GM18868 (cell line): ENCODE measurements around the gene LGALSL.

ENCODE experiments used
- ATAC-seq: cut with Tn5 transposase; IDR thresholded peaks from one replicate; pipeline ENCODE4 v1.9.1; 2021; ENCODE audit warnings: mild to moderate bottlenecking, moderate library complexity; ENCODE audit not compliant: unreplicated experiment

Gene LGALSL

DNA sequence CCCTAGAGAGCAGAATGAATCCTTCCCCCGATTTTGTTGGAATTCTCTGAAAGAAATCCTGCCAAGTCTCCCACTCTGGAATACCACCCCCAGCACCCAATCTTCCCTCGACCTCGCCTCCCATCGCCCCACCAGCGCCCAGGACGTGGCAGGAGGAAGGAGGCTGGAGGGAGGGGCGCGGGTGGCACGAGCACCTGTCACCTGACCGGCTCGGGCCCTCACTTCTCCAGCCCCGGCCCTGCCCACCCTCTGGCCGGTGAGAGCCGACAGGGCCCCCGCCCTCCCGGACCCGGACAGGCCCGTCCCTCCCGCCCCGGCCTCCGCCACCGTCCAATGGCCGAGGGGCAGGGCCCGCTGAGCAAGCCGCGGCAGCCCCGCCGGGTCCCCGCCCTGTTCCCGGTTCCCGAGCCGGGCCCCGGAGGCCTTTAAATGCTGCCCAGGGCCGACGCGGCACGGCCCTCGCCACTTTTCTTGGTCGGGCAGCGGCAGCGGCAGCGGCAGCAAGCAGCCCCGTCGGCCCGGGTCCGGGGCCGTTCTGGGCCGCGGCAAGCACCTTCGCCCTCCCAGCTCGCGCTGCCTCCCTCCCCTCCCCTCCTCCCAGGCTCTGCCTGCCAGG lies at the start of gene LGALSL:
TSS of gene LGALSL (plus strand) at position 393 of the 616 bp plus-strand sequence. CDS start 384 bp downstream, outside the sequence.
- peak; percentile 75 for ATAC-seq

DNA sequence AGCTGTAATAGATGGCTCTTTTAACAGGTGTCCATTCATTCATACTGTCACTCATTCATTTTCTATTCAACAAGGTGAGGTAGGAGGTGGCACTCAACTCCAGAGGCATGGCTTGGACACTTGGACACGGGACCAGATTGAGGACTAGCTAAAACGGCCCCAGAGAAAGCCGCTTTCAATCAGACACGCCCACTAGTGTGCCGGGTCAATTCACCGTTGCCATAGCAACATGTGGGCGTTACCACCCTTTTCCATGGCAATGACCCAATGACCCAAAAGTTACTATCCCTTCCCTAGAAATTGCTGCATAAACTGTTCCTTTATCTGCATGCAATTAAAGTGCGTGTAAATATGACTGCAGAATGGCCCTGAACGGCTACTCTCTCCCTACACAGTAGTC lies 49.2 kb upstream of the LGALSL start:
- ATAC-seq = no peak

DNA sequence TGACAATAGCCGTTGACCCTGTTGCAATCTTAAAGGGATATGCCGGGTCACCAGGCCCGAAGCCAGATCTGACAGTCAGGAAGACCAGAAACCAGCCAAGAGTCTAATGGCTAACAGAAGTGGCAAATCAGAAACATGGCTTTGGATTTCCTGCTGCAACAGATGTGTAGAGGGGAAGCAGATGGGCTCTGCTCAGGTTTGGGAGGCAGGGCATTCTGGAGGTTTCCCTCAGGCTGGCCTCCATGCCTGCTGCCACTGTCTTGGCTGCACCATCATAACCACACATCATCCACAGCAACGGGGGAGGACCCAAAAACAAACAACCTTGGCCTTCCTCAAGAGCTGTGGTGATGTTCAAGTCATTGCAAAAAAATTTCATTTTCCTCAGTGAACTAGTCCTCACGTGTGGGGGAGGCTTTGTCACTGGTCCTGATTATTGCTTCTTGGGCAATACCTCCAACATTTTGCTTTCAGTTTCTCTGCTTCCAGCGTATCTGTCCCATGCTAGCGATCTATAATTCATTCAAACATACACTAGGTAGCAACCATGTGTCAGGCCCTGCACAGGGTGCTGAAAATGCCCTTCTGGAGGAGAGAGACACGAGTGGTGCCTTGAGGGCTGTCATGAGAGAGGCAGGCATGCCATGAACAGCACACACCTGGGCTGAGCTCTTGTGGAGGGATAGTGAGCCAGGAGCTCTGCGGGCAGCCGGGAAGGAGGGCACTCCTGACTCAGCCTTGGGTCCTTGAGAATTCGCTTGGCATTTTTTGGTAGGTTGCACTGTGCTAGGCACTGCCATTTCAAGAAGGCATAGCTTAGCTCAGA lies 48.2 kb upstream of the LGALSL start:
- ATAC-seq = no peak

DNA sequence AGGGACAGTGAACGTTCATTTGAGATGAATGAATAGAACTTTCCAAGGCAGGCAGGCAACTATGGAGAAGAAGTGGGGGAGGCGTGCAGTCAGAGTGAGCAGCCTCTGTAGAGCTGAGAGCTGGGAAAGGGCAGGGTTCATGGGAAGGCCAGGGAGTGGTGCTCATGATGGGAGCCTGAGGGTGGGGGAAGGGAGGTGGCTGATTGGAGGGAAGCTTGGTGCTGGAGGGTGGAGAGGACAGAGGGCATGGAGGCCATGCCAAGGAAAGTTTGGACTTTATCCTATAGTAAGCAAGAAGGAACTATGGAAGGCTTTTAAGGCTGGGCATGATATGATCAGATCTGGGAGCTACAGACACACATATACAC lies 47.6 kb upstream of the LGALSL start:
- no peak for ATAC-seq

DNA sequence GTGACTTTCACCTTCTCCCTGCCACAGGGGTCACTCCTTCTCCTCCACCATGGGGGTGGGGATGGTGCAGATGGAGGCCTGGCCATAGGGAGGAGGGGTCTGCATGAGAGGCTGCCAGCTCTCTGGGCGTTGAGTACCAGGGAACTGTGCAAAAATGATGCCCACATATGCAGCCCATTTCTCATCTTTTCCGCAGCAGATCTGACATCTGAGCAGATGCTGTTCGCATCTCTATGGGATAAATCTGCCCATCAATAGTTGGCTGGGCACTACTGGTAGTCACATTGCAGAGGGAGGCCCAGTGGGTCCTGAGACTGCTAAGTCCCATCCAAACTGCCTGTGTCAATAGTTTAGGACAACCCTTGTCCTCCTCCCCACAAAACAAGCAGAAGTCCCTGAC lies 45.9 kb upstream of the LGALSL start:
- no peak for ATAC-seq

DNA sequence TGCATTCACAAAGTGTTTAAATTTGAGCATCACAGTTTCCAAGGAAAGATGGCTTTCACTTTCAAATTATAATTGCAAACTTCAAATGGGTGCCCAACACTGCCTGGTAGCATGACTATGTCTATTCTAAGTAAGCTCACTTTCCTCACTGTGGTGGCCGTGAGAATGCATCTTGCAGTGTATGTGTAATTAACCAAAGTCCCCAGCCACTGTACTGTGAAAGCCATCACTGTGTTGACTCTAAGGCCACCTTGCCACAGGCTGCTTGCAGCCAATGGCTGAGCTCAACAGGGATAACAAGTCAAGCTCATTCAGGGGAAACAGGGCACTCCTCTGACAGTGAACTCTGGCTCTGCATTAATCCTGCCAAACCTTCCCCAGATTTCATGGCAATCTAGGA lies 43.3 kb upstream of the LGALSL start:
- no peak for ATAC-seq

DNA sequence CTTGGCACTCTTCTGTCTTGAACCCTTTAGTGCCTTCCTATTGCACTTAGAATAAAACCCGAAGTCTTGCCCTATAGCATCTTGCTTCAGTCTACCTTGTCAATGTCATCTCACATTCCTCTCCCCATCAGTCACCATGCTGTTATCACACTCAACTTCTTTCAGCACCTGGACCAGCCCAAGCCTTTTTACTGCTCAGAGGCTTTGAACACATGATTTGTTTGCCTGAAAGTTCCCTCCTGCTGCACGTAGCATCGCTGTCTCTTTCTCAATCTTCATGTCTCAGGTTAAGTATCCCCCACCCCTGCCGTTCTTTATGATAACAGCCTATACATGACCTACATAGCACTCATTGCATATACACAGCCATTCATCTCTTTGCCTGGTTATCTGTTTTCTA lies 41.3 kb upstream of the LGALSL start:
- no peak for ATAC-seq

DNA sequence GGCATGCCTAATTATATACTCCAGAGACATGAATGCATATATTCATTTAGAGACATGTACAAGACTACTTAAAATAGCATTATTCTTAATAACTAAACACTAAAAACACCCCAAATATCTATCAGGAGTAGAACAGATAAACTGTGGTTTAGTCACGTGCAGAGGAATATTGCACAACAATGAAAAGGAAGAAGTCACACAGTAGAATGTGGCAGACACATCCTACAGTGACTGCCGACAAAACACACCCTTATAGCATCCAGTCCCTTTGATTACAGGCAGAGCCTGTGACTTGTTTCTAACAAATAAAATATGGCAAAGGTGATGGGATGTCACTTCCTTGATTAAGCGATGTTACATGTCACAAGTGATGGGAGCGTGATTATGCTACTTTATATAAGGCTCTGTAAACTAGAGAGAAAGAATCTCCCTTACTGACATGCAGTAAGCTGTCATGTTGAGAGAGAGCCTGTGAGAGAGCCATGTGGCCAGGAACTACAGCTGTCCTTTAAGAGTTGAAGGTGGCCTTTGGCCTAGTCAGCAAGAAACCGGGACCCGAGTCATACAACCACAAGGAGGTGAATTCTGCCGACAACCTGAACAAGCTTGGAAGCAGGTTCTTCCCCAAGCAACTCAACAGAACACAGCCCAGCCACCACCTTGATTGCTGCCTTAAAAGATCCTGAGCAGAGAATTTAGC lies 39.1 kb upstream of the LGALSL start:
- no peak for ATAC-seq

DNA sequence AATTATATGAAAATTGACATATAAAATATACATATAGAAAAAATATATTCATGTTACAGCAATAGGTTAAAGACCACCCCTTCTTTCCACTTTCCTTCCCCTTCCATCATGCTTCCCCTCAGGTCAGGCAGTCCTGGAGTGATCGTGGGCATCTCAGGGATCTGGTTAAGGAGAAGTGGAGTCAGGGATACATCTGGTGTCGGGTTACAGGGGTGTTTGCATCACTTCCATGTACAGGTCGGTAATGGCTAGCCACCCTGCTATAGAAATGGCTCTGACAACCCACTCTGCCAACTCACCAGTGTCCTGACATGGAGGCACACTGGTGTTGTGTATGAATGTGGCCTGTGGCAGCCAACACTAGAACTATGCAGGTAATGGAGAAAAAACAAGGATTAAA lies 36.3 kb upstream of the LGALSL start:
- no peak for ATAC-seq

DNA sequence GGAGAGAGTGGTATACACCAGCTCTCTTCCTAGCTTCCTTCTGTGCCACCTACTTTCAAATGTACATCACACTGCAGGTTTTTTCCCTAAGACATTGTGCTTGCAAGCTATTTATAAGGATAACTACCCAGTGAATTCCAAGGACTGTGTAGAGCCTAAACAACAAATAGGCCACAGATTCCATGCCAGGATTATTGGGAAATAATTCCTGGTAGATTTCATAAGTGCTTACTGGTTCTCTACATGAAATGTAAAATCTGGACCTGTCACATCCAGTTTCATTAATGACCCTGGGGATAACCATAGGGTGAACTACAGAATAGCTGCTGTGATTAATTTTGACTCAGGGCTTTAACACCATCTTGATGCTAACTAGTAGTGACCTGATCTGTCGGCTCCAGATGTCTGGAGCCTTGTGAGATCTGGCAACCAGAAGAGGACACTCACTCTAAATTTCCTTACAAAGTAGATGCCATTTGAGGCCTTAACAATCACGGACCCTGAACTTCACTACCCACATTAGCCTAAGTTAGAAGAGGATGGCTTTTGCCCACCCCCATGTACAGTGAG lies 34.3 kb upstream of the LGALSL start:
- no peak for ATAC-seq

DNA sequence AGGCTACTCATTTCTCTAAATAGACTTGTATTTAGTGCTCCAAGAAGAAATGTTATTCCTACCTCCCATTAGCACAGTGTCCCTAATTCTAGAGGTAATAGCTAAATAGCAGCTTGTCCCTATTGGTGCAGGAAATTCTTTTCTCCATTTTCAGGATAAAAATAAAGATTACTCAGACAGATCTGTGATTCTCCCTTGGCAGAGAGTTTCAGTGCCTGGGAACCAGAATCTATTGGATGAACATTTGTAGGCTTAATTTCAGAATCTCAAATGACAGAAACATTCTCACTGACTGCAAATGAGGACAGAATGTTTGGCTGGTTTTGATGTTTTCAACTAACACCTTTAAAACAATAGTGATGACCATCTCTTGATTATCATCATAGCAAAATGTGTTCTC lies 33.3 kb upstream of the LGALSL start:
- ATAC-seq = no peak

DNA sequence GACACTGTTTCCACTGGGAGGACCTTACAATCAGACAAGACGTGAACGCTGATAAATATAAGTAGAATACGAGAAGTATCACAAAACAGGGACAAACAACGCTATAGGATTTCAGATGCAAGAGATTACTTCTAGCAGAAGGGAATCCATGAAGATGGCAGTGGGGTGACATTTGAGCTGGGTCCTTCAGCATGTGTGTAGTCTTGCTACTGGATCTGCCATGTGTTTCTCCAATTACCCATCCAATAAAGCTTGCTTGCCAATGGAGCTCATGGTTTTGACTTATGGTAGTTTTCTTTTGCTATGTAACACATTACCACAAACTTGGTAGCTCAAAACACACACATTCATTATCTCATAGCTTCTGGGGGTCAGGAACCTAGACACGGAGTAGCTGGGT lies 32.8 kb upstream of the LGALSL start:
- ATAC-seq = no peak

DNA sequence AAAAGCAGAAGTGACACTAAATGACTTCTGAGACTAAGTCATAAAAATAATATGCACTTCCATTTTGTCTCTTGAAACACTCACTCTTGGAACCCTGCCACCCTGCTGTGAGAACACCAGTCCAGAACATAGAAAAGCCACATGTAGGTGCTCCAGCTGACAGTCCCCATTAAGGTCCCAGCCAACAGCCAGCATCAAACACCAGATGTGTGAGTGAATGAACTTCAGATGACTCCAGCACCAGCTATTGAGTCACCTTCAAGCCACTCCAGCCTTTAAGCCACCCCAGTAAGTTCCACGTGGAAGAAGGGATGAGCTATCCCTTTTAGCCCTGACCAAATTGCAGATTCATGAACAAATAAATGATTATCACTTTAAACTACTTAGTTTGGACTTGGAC lies 31.5 kb upstream of the LGALSL start:
- ATAC-seq = no peak

DNA sequence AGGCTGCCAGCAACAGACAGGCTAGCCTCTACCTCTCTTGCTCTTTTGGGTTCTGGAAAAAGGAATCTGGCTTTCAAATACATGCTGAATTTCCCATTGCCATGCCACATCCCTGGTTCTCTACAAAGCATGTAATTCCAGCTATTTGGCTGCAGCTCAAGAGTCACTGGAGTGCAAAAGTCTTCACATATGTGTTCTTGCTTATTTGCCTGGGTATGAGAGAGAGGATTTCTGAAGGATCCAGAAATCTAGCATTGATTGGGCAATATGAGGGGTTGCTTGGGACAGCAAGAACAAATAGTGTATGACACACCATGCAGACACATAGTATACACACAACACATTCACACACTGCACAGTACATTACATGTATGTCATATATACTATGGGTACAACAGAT lies 30.7 kb upstream of the LGALSL start:
- ATAC-seq = no peak

DNA sequence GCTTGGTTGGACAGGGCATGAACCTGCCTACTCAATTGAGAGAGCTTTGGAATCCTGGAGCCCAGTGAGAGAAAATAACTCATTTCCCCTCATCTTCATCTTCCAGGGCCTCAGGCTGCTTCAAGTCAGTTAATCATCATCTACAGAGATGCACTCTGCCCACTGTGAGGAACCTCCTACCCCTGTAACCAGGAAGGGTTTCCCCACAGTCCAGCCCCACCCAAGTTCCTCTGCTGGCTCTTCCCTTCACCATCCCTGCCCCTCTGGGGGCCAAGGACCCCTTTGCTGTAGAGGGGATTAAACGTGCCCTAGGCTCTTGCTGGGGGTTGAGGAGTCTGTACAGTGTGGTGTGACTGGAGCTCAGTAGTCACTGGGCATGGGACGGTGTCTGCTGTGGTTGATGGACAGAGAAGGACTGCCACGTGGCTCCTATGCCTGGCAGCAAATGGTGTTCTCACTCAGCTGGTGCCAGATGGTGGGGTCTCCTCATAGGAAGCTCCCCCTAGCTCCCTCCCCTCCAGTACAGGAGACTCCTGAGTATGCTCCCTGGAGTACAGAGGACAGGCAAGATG lies 29.5 kb upstream of the LGALSL start:
- no peak for ATAC-seq

DNA sequence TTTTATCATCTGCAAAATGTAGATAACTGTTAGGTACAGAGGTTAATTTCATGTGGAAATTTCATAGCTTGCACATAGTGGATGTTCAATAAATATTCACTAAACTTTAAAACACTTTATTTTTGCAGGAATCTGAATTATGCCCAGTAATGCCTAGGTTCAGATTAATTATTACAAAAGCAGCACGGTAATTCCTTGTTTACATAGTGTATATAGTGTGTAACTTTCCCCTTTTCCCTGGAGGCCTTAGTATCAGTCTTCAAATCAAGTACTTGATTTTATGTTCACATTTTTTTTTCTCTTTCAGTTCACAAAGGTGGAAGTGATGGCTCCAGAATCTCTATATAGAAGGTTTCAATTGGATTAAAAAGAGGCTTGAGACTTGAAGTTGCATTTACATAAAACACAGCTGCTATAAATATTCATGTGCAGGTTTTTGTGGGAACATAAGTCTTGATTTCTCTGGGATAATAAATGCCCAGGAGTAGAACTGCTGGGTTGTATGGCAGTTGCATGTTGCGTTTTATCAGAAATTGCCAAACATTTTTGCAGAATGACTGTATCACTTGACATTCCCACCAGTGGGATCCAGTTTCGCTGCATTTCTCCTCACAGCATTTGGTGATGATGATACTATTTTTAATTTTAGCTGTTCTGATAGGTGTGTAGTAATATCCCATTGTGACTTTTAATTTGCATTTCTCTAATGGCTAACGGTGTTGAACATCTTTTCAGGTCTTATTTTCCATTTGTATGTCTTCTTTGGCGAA lies 27.6 kb upstream of the LGALSL start:
- no peak for ATAC-seq

DNA sequence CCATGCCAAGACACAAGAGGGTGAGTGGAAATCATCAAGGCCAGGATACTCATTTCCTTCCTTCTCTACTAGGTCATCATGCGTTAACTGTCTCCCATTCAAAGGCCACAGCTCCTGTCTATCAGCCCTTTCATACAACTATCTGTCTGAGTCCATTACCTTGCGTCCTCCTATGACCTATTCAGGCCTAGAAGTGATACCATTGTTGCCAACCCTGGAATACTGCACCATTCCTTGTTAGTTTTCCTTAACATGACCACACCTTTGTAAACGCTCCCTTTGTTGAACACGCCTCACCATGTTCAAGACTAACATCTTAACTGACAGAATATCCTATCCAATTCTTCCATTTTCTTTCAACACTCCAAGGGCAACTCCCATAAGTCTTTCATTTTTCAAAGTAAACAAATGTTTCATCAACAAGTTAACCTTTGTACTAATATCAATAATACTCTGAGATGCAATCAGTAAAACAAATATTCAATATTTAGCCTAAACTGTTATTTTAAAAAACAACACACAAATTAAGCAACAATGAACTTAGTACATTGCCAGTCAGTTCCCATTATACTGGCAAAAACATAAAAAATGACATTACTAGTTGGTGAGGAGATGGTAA lies 19.8 kb upstream of the LGALSL start:
- no peak for ATAC-seq

DNA sequence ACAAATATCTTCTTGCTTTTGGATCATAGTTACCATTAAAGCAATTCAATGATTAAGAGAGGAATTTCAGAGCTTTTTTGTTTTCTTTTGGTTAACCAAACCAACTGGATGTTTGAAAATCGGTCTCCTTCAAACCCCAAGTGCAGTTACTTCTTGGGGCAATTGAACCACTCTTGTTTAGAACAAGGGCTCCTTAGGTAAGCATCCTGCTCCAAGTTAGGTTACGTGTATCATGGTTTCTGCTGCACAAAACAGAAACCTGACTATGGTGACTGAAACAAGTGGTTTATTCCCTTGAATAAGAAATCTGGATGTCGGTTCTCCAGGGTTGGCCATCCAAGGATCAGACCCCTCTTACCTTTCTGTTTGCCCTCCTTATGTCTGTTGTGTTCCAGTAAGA lies 16.1 kb upstream of the LGALSL start:
- ATAC-seq = no peak

DNA sequence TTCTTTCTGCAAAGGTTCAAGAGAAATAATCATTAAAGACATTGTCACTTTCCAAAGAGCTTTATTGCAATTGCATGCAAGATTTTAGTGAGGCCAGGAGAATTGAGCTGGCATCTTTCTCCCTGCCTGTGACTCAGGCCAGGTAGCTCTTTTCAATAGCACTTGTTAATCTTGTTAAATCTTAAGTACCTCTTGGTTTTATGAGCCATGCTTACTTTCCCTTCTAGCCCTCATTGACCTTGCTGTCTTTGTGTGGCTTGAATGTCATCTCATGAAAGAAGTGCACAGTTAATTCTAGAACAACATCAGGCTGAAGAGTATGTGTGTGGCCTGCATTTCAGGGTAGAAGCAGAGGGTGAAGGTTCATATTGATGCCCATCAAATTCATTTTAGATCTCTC lies 14.8 kb upstream of the LGALSL start:
- ATAC-seq = no peak

DNA sequence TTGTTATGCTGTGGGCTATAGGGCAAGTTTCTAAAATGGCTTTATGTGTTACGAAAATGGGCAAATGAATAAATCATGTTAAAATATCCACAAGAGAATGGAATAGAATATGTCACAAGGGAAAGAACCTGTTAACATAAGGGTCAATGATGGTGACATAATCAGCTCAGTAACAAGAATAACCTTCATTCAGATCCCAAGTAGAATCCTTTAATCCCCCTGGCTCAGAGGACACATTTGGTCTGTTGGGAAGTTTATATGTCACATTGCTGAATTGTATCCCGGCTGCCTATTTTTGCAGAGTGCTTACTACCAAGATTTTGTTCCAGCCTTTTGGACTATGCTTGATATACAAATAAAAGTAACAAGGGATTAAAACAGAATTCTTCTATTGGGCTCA lies 13.1 kb upstream of the LGALSL start:
- no peak for ATAC-seq
